Tongue (tissue), 2 donors: Measurements from ENCODE around the gene CFAP157. TPM values are rescaled to one million over a fixed set of nuclear protein-coding genes. Genes with fewer than 3 reads are reported as not detected.
A peak's percentile ranks its signal among the peaks of the same experiment; 100 is the strongest.
"Not testable (repeated sequence)": the region's sequence is repeated elsewhere in the genome, so short reads cannot be mapped to it uniquely, and the experiment has no call there.

Experiments used
- DNase-seq: peaks from one replicate; pipeline ENCODE4 v3.0.0-alpha.2; 2015
- total RNA-seq: library from RNA; depleted of rRNA; stranded (reverse); fragments of >200 nt; gene quantifications from one replicate; pipeline ENCODE4 v1.2.3, GENCODE V29; 2014

Gene CFAP157
- total RNA-seq, 1 donor from 2014 or later, result not detected

- DNase-seq, result no peak
These were observed 28.9 kb downstream of the CFAP157 start for GRCh38 chr9:127735530-127736185.

GRCh38 chr9:127738666-127739065 lies 31.9 kb downstream of the CFAP157 start:
- DNase-seq, result no peak

- no peak for DNase-seq
These were observed 33.0 kb downstream of the CFAP157 start for GRCh38 chr9:127739614-127740330.

- DNase-seq, result peak; percentile 43
These were observed 35.1 kb downstream of the CFAP157 start for GRCh38 chr9:127741831-127742434.

GRCh38 chr9:127742435-127743088 lies 35.8 kb downstream of the CFAP157 start:
- peak; percentile 63 for DNase-seq

GRCh38 chr9:127744398-127745110 lies 37.8 kb downstream of the CFAP157 start:
- DNase-seq, result no peak

- no peak for DNase-seq
These were observed 40.3 kb downstream of the CFAP157 start for GRCh38 chr9:127746959-127747569.

GRCh38 chr9:127749090-127749787 lies 42.5 kb downstream of the CFAP157 start:
- no peak for DNase-seq

- peak; percentile 70 for DNase-seq
These were observed 44.7 kb downstream of the CFAP157 start for GRCh38 chr9:127751269-127752054.

GRCh38 chr9:127753148-127753547 lies 46.4 kb downstream of the CFAP157 start:
- no peak for DNase-seq

- no peak for DNase-seq
These were observed 46.8 kb downstream of the CFAP157 start for GRCh38 chr9:127753622-127754021.

- DNase-seq, result peak; percentile 54
These were observed 47.6 kb downstream of the CFAP157 start for GRCh38 chr9:127754099-127755060.

GRCh38 chr9:127755061-127756060 lies 48.6 kb downstream of the CFAP157 start:
- peak; percentile 69 for DNase-seq

- no peak for DNase-seq
These were observed 49.4 kb downstream of the CFAP157 start for GRCh38 chr9:127756233-127756632.

GRCh38 chr9:127756776-127757175 lies 50.0 kb downstream of the CFAP157 start:
- not testable (repeated sequence) for DNase-seq

GRCh38 chr9:127758843-127759242 lies 52.1 kb downstream of the CFAP157 start:
- no peak for DNase-seq

GRCh38 chr9:127761061-127761460 lies 54.3 kb downstream of the CFAP157 start:
- DNase-seq, result no peak

- DNase-seq, result no peak
These were observed 54.7 kb downstream of the CFAP157 start for GRCh38 chr9:127761491-127761956.
